ENCODE results near the gene B9D2. TPM values are rescaled to one million over a fixed set of nuclear protein-coding genes. Genes with fewer than 3 reads are reported as not detected.

The B9D2 gene
- total and polyA plus RNA-seq, 7 donors, result 7.2 to 14.5 (median 10.1) TPM

GRCh38 chr19:41325947-41326706, 37.8 kb downstream of the B9D2 start:
- peaks cover 0 to 33% (median 7%) of the 10 kb centered on the region in 4 donors for H3K36me3 ChIP-seq
- no peaks in the 10 kb centered on the region for H3K9me3 ChIP-seq
- no peak for DNase-seq
- peak overlapping the region; percentile 19 to 42 (median 36) for H3K4me3 ChIP-seq
- WGBS, 2 donors, result 16 to 25% methylated on average over 30 of the region's 30 CpGs
- H3K27me3 ChIP-seq, result no peaks in the 10 kb centered on the region
- TF ChIP-seq POLR2AphosphoS5 (IDR thresholded peaks at IDR 0.05) (peak in 2 of 4 donors; percentile 31 to 32), POLR2A (IDR thresholded peaks at IDR 0.05) (no peak)
- H3K27ac ChIP-seq, result peak overlapping the region; percentile 79 to 90 (median 86)
- intact Hi-C loops (cut with DNase I), result loop anchor here (2.0 kb wide), 1 partner anchor 27 kb away; the partner anchor contains the start of gene TGFB1
- peaks cover 0 to 69% (median 59%) of the 10 kb centered on the region in 4 donors for H3K4me1 ChIP-seq

DNA sequence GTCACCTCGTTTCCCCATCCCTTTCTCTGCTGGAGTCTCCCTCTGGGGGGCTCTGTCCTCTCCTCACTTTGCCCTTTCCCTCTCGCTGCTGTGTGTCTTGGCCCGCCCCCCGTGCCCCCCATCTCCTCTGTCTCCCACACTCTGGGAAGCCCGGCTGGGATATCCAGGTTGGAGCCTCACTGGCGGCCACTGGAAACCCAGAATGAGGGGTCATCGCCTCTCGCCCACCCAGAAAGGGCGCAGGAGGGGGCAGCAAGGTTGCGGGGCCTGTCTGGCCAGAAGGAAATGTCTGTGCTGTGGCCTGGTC, 38.4 kb downstream of the B9D2 start:
- H3K9me3 ChIP-seq, result no peaks in the 10 kb centered on the region
- intact Hi-C loops (cut with DNase I), result loop anchor here (2.0 kb wide), 1 partner anchor 27 kb away; the partner anchor contains the start of gene TGFB1
- WGBS, 2 donors, result 11 to 34% methylated on average over 10 of the region's 10 CpGs
- no peaks in the 10 kb centered on the region for H3K27me3 ChIP-seq
- TF ChIP-seq CTCF (IDR thresholded peaks at IDR 0.05) (no peak), POLR2A (IDR thresholded peaks at IDR 0.05) (no peak), POLR2AphosphoS5 (IDR thresholded peaks at IDR 0.05) (no peak), EP300 (IDR thresholded peaks at IDR 0.05) (no peak)
- peak overlapping the region; percentile 79 to 90 (median 86) for H3K27ac ChIP-seq
- H3K4me1 ChIP-seq, result peaks cover 0 to 69% (median 59%) of the 10 kb centered on the region in 4 donors
- peak overlapping the region; percentile 19 to 42 (median 36) for H3K4me3 ChIP-seq
- DNase-seq, result no peak
- H3K36me3 ChIP-seq, result peaks cover 0 to 33% (median 9%) of the 10 kb centered on the region in 4 donors

GRCh38 chr19:41324921-41325639, 38.9 kb downstream of the B9D2 start:
- H3K27me3 ChIP-seq, result no peaks in the 10 kb centered on the region
- DNase-seq, result peak; percentile 89
- TF ChIP-seq POLR2AphosphoS5 (IDR thresholded peaks at IDR 0.05) (peak in 2 of 4 donors; percentile 30 to 31), EP300 (IDR thresholded peaks at IDR 0.05) (peak in 2 of 4 donors; percentile 4 to 7), CTCF (IDR thresholded peaks at IDR 0.05) (no peak)
- no peaks in the 10 kb centered on the region for H3K9me3 ChIP-seq
- peak overlapping the region; percentile 19 to 42 (median 36) for H3K4me3 ChIP-seq
- intact Hi-C loops (cut with DNase I), result loop anchor here (2.0 kb wide), 1 partner anchor 28 kb away; the partner anchor contains the start of gene TGFB1
- peaks cover 0 to 33% (median 12%) of the 10 kb centered on the region in 4 donors for H3K36me3 ChIP-seq
- WGBS, 2 donors, result 7 to 23% methylated on average over 23 of the region's 23 CpGs
- peaks cover 0 to 69% (median 59%) of the 10 kb centered on the region in 4 donors for H3K4me1 ChIP-seq
- H3K27ac ChIP-seq, result peak overlapping the region; percentile 79 to 90 (median 86)

- Histone ChIP-seq H3K27me3 (no peaks in the 10 kb centered on the region), H3K36me3 (peaks cover 0 to 33% (median 20%) of the 10 kb centered on the region in 4 donors), H3K4me1 (peaks cover 0 to 69% (median 59%) of the 10 kb centered on the region in 4 donors), H3K9me3 (no peaks in the 10 kb centered on the region), H3K4me3 (no peak overlapping the region), H3K27ac (peak overlapping the region; percentile 79 to 90 (median 86))
- intact Hi-C loops (cut with DNase I), result loop anchor here (2.0 kb wide), 1 partner anchor 29 kb away; the partner anchor contains the start of gene TGFB1
- TF ChIP-seq CTCF (IDR thresholded peaks at IDR 0.05) (no peak), POLR2A (IDR thresholded peaks at IDR 0.05) (no peak), EP300 (IDR thresholded peaks at IDR 0.05) (no peak), POLR2AphosphoS5 (IDR thresholded peaks at IDR 0.05) (no peak)
- DNase-seq, result no peak
- 74 to 76% methylated on average over 7 of the region's 7 CpGs for WGBS, 2 donors
These were observed 39.7 kb downstream of the B9D2 start for GRCh38 chr19:41324231-41324702.
